HL-60 (cell line): ENCODE data around the gene ZFR2.

Source experiments
- DNase-seq, 2 experiments: peaks; one replicate each; pipeline ENCODE4 v3.0.0-alpha.2; 2010 to 2020; ENCODE audit warnings: low read depth in 1 of 2, low spot score in 1 of 2
- H3K27ac ChIP-seq: fragments of 250-450 bp; sonication (Bioruptor Pico); replicated peaks from 2 replicates; pipeline ENCODE4 v1.5.1; 2020; ENCODE audit warnings: mild to moderate bottlenecking, moderate library complexity
- H3K27me3 ChIP-seq: fragments of 250-450 bp; sonication (Bioruptor Pico); 2 replicates; pipeline ENCODE4 v1.5.1; 2021; ENCODE audit warnings: mild to moderate bottlenecking, moderate library complexity; ENCODE audit not compliant: insufficient read depth, poor library complexity, severe bottlenecking
- H3K4me3 ChIP-seq: replicated peaks from 2 replicates; pipeline ENCODE4 v1.5.1; 2011; ENCODE audit warnings: mild to moderate bottlenecking, control low read depth, low read length; ENCODE audit not compliant: insufficient read depth
- GABPA ChIP-seq: IDR thresholded peaks from 2 replicates; pipeline ENCODE4 v1.6.1; 2012; ENCODE audit warnings: low read depth
- POLR2AphosphoS5 ChIP-seq: IDR thresholded peaks from 2 replicates; pipeline ENCODE4 v1.6.1; 2012; ENCODE audit warnings: low read depth
- SPI1 ChIP-seq: IDR thresholded peaks from 2 replicates; pipeline ENCODE4 v1.6.1; 2012; ENCODE audit warnings: low read depth, mild to moderate bottlenecking, borderline replicate concordance
- TF ChIP-seq, protein P1 (sequence below): IDR thresholded peaks from 2 replicates; pipeline ENCODE4 v1.6.1; 2012; ENCODE audit warnings: low read depth; ENCODE audit not compliant: insufficient replicate concordance
- TF ChIP-seq, protein P2 (sequence below): IDR thresholded peaks from one replicate; pipeline ENCODE4 v1.5.1; 2011; ENCODE audit warnings: low read length, control low read depth, inconsistent platforms; ENCODE audit not compliant: insufficient read depth

ZFR2 gene

DNA sequence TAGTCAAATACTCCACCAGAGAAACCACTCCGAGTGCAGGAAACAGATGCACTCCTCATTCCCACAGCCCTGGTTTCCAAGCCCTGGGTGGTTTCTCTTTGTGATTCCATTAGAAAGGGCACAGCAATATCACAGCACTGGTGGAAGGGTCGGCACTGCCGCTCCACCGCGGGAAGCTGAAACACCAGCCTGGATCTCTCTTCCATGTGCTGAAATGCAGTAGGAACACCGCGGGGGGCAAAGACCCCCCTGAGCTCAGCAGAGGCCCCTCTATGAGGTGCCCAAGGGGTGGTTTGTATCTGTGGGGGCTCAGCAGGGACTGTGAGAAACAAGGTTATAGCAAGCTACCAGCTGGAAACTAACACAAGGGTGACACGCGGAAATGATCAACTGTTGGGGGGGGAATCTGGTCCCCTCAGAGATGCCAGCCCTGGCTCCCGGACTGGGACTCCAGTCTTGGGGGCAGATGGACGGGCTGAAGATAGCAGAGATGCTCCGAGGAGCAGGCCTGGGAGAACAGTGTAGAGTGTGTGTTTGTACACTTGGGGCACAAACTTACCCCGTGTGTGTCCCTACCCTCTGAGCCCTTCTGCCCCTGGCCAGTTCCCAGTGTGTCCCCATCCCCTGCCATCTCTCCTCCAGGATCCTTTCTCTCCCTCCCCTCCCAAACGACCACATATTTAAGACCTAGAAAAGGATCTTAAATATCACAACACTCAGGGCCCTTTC is 1.8 kb downstream of the ZFR2 start:
- no peak for DNase-seq
- TF ChIP-seq, protein P1, sequence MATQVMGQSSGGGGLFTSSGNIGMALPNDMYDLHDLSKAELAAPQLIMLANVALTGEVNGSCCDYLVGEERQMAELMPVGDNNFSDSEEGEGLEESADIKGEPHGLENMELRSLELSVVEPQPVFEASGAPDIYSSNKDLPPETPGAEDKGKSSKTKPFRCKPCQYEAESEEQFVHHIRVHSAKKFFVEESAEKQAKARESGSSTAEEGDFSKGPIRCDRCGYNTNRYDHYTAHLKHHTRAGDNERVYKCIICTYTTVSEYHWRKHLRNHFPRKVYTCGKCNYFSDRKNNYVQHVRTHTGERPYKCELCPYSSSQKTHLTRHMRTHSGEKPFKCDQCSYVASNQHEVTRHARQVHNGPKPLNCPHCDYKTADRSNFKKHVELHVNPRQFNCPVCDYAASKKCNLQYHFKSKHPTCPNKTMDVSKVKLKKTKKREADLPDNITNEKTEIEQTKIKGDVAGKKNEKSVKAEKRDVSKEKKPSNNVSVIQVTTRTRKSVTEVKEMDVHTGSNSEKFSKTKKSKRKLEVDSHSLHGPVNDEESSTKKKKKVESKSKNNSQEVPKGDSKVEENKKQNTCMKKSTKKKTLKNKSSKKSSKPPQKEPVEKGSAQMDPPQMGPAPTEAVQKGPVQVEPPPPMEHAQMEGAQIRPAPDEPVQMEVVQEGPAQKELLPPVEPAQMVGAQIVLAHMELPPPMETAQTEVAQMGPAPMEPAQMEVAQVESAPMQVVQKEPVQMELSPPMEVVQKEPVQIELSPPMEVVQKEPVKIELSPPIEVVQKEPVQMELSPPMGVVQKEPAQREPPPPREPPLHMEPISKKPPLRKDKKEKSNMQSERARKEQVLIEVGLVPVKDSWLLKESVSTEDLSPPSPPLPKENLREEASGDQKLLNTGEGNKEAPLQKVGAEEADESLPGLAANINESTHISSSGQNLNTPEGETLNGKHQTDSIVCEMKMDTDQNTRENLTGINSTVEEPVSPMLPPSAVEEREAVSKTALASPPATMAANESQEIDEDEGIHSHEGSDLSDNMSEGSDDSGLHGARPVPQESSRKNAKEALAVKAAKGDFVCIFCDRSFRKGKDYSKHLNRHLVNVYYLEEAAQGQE: no peak
- no peak for TF ChIP-seq POLR2AphosphoS5
- TF ChIP-seq, protein P2, sequence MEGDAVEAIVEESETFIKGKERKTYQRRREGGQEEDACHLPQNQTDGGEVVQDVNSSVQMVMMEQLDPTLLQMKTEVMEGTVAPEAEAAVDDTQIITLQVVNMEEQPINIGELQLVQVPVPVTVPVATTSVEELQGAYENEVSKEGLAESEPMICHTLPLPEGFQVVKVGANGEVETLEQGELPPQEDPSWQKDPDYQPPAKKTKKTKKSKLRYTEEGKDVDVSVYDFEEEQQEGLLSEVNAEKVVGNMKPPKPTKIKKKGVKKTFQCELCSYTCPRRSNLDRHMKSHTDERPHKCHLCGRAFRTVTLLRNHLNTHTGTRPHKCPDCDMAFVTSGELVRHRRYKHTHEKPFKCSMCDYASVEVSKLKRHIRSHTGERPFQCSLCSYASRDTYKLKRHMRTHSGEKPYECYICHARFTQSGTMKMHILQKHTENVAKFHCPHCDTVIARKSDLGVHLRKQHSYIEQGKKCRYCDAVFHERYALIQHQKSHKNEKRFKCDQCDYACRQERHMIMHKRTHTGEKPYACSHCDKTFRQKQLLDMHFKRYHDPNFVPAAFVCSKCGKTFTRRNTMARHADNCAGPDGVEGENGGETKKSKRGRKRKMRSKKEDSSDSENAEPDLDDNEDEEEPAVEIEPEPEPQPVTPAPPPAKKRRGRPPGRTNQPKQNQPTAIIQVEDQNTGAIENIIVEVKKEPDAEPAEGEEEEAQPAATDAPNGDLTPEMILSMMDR: no peak
- TF ChIP-seq GABPA: no peak
- no peak for TF ChIP-seq SPI1
- Histone ChIP-seq H3K27ac (no peak overlapping the region), H3K27me3 (peaks cover 22% of the 10 kb centered on the region), H3K4me3 (no peak overlapping the region)

DNA sequence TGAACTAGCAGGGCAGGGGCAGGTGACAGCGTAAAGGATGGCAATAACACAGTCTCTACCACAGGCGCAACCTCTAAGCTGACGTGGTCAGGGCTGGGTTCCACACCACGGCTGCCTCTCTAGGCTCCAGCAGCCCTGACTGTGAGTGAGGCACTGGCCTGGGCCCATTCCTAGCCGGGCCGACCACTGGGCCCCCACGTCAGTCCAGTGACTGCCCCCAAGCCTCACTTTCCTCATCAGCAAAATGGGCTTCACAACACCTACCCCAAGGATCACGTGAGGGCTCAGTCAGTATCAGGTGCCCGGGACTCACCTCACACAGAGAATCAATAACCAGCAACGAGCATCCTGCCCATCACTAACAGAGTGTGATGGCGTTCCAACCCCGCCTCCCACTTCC is 5.2 kb downstream of the ZFR2 start:
- no peak overlapping the region for H3K27ac ChIP-seq
- TF ChIP-seq SPI1 (no peak), GABPA (no peak), POLR2AphosphoS5 (no peak)
- TF ChIP-seq, protein P2: no peak
- TF ChIP-seq, protein P1: no peak
- H3K27me3 ChIP-seq: peaks cover 12% of the 10 kb centered on the region
- DNase-seq: no peak
- no peak overlapping the region for H3K4me3 ChIP-seq

DNA sequence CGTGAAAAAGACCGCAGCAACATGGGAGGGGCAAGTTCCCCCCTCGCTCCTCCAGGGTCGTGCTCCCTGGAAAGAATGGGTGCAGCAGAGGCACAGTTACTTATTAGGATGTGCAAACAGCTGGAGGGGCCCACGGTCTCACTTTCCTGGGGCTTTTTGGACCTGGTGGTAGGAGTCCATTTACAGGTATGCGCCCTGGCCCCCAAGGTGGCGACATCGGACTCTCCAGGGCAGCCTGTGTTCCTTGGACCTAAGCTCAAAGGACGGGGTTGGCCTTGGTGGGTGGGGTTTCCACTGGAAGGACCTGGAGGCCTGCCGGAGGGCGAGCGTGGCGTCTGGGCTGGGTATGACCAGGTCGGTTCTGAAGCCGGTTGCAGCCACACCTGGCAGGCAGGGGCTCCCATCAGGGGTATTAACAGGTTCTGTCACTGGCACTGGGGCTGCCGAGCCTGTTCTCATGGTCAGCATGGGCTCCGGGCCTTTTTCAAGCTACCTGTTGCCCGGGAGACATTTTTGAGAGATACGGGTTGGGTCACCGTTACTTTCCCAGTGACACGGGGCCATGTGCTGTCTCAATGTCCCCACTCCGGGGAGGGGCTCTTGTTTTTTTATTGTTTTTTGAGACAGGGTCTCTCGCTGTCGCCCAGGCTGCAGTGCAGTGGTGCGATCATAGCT is 5.9 kb downstream of the ZFR2 start:
- DNase-seq: no peak
- TF ChIP-seq POLR2AphosphoS5 (no peak), SPI1 (no peak), GABPA (no peak)
- TF ChIP-seq, protein P2: no peak
- TF ChIP-seq, protein P1: no peak
- peaks cover 9% of the 10 kb centered on the region for H3K27me3 ChIP-seq
- no peak overlapping the region for H3K4me3 ChIP-seq
- H3K27ac ChIP-seq: no peak overlapping the region
